GM18511 (cell line): ENCODE results near the gene ITGB6.

ENCODE experiments used
- ATAC-seq: cut with Tn5 transposase; IDR thresholded peaks from one replicate; pipeline ENCODE4 v1.9.1; 2021; ENCODE audit warnings: mild to moderate bottlenecking, moderate library complexity; ENCODE audit not compliant: unreplicated experiment

ITGB6 gene

GRCh38 chr2:160057356-160057755 is 142.7 kb downstream of the ITGB6 start:
- no peak for ATAC-seq

- no peak for ATAC-seq
These were observed 144.4 kb downstream of the ITGB6 start for GRCh38 chr2:160055726-160056108.

GRCh38 chr2:160054984-160055725 is 144.9 kb downstream of the ITGB6 start:
- no peak for ATAC-seq

GRCh38 chr2:160053946-160054345 is 146.1 kb downstream of the ITGB6 start:
- ATAC-seq = no peak

- ATAC-seq = no peak
These were observed 147.5 kb downstream of the ITGB6 start for GRCh38 chr2:160052531-160052930.

GRCh38 chr2:160051371-160051800 is 148.7 kb downstream of the ITGB6 start:
- no peak for ATAC-seq

GRCh38 chr2:160050147-160050546 is 149.9 kb downstream of the ITGB6 start:
- ATAC-seq = no peak
